ENCODE measurements around the gene PLSCR4.
"Not testable (repeated sequence)": the region's sequence is repeated elsewhere in the genome, so short reads cannot be mapped to it uniquely, and the experiment has no call there.

Gene PLSCR4

GRCh38 chr3:146250449-146251382 is at the start of gene PLSCR4:
Gene PLSCR4 (minus strand): TSS chr3:146251105. CDS start chr3:146222071, 29,034 bp downstream.
- Mint-ChIP-seq H3K4me3 (peak within 1 kb of the TSS; percentile 84), H3K4me1 (ENCODE audit: low read depth) (peaks cover 9% of the 10 kb centered on the region), H3K27ac (no peak within 1 kb of the TSS), H3K27me3 (peaks cover 30% of the 10 kb centered on the region), H3K9me3 (ENCODE audit: low read depth) (peaks cover 4% of the 10 kb centered on the region), H3K36me3 (no peaks in the 10 kb centered on the region)

GRCh38 chr3:146293401-146293800 is 42.5 kb upstream of the PLSCR4 start:
- not testable (repeated sequence) for H3K4me3 Mint-ChIP-seq; H3K36me3 Mint-ChIP-seq; H3K9me3 Mint-ChIP-seq (ENCODE audit: low read depth); H3K27ac Mint-ChIP-seq; H3K4me1 Mint-ChIP-seq (ENCODE audit: low read depth); H3K27me3 Mint-ChIP-seq

GRCh38 chr3:146283781-146284445 is 33.0 kb upstream of the PLSCR4 start:
- Mint-ChIP-seq H3K4me1 (ENCODE audit: low read depth) (no peaks in the 10 kb centered on the region), H3K9me3 (ENCODE audit: low read depth) (no peaks in the 10 kb centered on the region), H3K27ac (no peak overlapping the region), H3K27me3 (no peaks in the 10 kb centered on the region), H3K4me3 (no peak overlapping the region), H3K36me3 (no peaks in the 10 kb centered on the region)

DNA sequence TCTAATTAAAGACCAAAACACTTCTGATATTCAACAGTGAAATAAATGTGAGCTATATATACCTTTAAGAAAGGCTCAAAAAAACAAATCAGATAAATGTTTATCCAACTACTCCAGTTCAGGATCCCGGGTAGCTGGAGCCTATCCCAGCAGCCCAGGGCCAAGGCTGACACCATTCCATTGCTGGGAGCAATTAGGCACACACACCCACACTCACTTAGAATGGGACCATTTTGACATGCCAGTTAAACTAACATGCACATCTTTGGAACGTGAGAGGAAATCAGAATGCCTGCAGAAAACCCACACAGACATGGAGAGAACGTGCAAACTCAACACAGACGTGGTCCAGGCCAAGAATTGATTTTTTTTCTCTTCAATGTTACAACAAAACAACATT is 30.0 kb upstream of the PLSCR4 start:
- no peaks in the 10 kb centered on the region for H3K27me3 Mint-ChIP-seq
- no peak overlapping the region for H3K27ac Mint-ChIP-seq
- H3K4me3 Mint-ChIP-seq: no peak overlapping the region
- H3K9me3 Mint-ChIP-seq (ENCODE audit: low read depth): no peaks in the 10 kb centered on the region
- no peaks in the 10 kb centered on the region for H3K4me1 Mint-ChIP-seq (ENCODE audit: low read depth)
- H3K36me3 Mint-ChIP-seq: no peaks in the 10 kb centered on the region

- Mint-ChIP-seq H3K9me3 (ENCODE audit: low read depth) (no peaks in the 10 kb centered on the region), H3K4me3 (no peak overlapping the region)
Observed at GRCh38 chr3:146279951-146280350, 29.0 kb upstream of the PLSCR4 start.

GRCh38 chr3:146279013-146279412 is 28.1 kb upstream of the PLSCR4 start:
- no peaks in the 10 kb centered on the region for H3K9me3 Mint-ChIP-seq (ENCODE audit: low read depth)
- no peaks in the 10 kb centered on the region for H3K4me1 Mint-ChIP-seq (ENCODE audit: low read depth)
- no peaks in the 10 kb centered on the region for H3K36me3 Mint-ChIP-seq
- H3K27me3 Mint-ChIP-seq: peaks cover 2% of the 10 kb centered on the region
- H3K4me3 Mint-ChIP-seq: no peak overlapping the region
- H3K27ac Mint-ChIP-seq: no peak overlapping the region

More at GRCh38 chr3:146279951-146280350, 29.0 kb upstream of the PLSCR4 start:
- Mint-ChIP-seq H3K36me3 (no peaks in the 10 kb centered on the region), H3K27ac (no peak overlapping the region), H3K4me1 (ENCODE audit: low read depth) (no peaks in the 10 kb centered on the region), H3K27me3 (peaks cover 2% of the 10 kb centered on the region)

DNA sequence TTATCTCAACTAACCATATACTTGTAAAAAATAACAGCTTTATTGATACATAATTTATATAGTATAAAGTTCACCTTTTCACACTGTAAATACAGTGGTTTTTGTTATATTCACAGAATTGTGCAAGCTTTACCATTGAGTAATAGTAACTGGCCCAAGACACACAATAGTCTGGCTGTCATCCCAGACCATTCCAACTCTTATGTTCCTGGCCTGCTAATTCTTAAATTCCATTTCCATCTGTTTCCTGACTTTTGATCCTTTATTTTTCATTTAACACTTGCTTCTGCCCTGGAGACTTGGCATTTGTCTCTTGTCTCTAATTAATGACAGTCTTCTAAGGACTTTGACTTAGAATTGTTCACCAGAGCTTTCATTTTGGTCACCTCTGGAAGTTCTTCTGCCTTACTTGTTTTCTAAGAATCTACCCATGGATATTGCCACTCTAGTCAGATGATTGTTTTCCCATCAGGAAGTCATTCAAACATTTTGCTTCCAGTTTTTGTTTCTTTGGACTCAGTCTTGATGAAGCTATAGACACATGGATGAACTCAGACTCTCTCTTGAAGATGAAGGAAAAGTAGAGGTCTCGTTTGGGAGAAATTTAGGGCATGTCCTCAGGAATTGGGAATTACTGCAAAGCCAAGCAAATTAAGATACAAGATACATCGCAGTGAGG is 27.2 kb upstream of the PLSCR4 start:
- no peaks in the 10 kb centered on the region for H3K9me3 Mint-ChIP-seq (ENCODE audit: low read depth)
- peaks cover 2% of the 10 kb centered on the region for H3K27me3 Mint-ChIP-seq

DNA sequence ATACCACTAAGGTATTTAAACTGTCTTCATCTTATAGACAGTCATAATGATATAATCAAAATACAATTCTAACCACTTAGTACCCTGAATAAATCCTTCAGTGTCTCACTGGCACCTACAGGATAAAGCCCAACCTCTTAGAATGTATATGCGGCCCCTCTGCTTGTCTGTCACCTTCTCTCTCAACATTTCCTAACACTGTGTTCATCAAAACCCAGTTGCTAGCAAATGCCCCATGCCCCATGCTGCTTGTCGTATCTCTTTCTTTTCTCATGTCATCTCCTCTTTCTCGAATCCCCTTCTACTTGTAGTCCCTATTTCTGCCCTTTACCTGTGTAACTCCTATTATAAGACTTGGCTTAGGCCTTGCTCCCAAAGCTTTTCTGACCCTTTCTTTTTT is 24.6 kb upstream of the PLSCR4 start:
- Mint-ChIP-seq H3K36me3 (no peaks in the 10 kb centered on the region), H3K4me3 (no peak overlapping the region), H3K27ac (no peak overlapping the region), H3K27me3 (peaks cover 2% of the 10 kb centered on the region), H3K4me1 (ENCODE audit: low read depth) (no peaks in the 10 kb centered on the region), H3K9me3 (ENCODE audit: low read depth) (no peaks in the 10 kb centered on the region)

More for the DNA sequence above, 27.2 kb upstream of the PLSCR4 start:
- Mint-ChIP-seq H3K4me3 (no peak overlapping the region), H3K27ac (no peak overlapping the region), H3K4me1 (ENCODE audit: low read depth) (no peaks in the 10 kb centered on the region), H3K36me3 (no peaks in the 10 kb centered on the region)

GRCh38 chr3:146274833-146275232 is 23.9 kb upstream of the PLSCR4 start:
- Mint-ChIP-seq H3K36me3 (no peaks in the 10 kb centered on the region), H3K27me3 (peaks cover 2% of the 10 kb centered on the region), H3K9me3 (ENCODE audit: low read depth) (no peaks in the 10 kb centered on the region), H3K27ac (no peak overlapping the region), H3K4me1 (ENCODE audit: low read depth) (no peaks in the 10 kb centered on the region), H3K4me3 (no peak overlapping the region)

GRCh38 chr3:146273721-146274407 is 23.0 kb upstream of the PLSCR4 start:
- no peaks in the 10 kb centered on the region for H3K36me3 Mint-ChIP-seq
- no peaks in the 10 kb centered on the region for H3K4me1 Mint-ChIP-seq (ENCODE audit: low read depth)
- peaks cover 2% of the 10 kb centered on the region for H3K27me3 Mint-ChIP-seq
- no peak overlapping the region for H3K27ac Mint-ChIP-seq
- H3K9me3 Mint-ChIP-seq (ENCODE audit: low read depth): no peaks in the 10 kb centered on the region
- H3K4me3 Mint-ChIP-seq: no peak overlapping the region

- Mint-ChIP-seq H3K36me3 (no peaks in the 10 kb centered on the region), H3K27ac (no peak overlapping the region), H3K4me1 (ENCODE audit: low read depth) (no peaks in the 10 kb centered on the region), H3K9me3 (ENCODE audit: low read depth) (no peaks in the 10 kb centered on the region), H3K4me3 (no peak overlapping the region), H3K27me3 (peaks cover 2% of the 10 kb centered on the region)
Observed at GRCh38 chr3:146271180-146271579, 20.3 kb upstream of the PLSCR4 start.

DNA sequence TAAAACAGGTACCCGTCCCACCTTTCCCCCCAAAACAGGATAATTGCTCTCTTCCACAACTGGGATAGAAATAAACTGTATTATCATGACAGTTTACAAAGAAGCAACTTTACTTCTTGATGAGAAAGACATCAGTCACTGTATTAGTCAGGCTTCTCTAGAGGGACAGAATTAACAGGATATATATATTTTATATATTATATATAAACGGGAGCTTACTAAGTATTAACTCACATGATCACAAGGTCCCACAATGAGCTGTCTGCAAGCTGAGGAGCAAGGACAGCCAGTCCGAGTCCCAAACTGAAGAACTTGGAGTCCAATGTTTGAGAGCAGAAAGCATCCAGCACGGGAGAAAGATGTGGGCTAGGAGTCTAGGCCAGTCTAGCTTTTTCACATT is 18.4 kb upstream of the PLSCR4 start:
- Mint-ChIP-seq H3K9me3 (ENCODE audit: low read depth) (no peaks in the 10 kb centered on the region), H3K36me3 (no peaks in the 10 kb centered on the region), H3K27ac (no peak overlapping the region), H3K27me3 (peaks cover 4% of the 10 kb centered on the region), H3K4me1 (ENCODE audit: low read depth) (no peaks in the 10 kb centered on the region), H3K4me3 (no peak overlapping the region)

- Mint-ChIP-seq H3K27me3 (peaks cover 4% of the 10 kb centered on the region), H3K4me1 (ENCODE audit: low read depth) (no peaks in the 10 kb centered on the region), H3K27ac (no peak overlapping the region), H3K4me3 (no peak overlapping the region), H3K36me3 (no peaks in the 10 kb centered on the region), H3K9me3 (ENCODE audit: low read depth) (no peaks in the 10 kb centered on the region)
Observed at GRCh38 chr3:146268535-146269219, 17.8 kb upstream of the PLSCR4 start.

- Mint-ChIP-seq H3K27me3 (peaks cover 4% of the 10 kb centered on the region), H3K36me3 (no peaks in the 10 kb centered on the region), H3K4me3 (no peak overlapping the region), H3K4me1 (ENCODE audit: low read depth) (no peaks in the 10 kb centered on the region), H3K27ac (no peak overlapping the region), H3K9me3 (ENCODE audit: low read depth) (no peaks in the 10 kb centered on the region)
Observed at GRCh38 chr3:146265720-146266119, 14.8 kb upstream of the PLSCR4 start.

Data from activated naive CD8-positive, alpha-beta T cell (primary cell).